ENCODE data around the gene PCDH18.
A peak's percentile ranks its signal among the peaks of the same experiment; 100 is the strongest.
"Not testable (repeated sequence)": the region's sequence is repeated elsewhere in the genome, so short reads cannot be mapped to it uniquely, and the experiment has no call there.

PCDH18 gene

DNA sequence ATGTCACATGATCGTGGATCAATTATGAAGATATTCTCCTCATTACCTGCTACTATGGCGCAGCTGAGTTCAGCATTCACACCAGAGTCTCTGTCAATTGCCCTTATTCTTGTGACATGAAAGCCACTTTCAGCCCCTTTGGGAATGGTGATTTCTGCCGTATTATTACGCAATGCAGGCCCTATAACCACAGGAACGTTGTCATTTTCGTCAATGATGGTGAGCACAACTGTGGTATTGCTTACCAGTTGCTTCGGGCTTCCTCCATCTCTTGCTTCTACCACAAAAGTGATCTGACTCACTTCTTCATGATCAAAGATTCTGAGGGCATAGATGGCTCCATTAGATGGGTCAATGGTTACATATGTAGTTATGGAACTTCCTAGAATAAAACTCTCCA, 2.1 kb downstream of the PCDH18 start:
- DNase-seq (ENCODE audit: insufficient read length, low spot score) (no peak), FAIRE-seq (no peak)

DNA sequence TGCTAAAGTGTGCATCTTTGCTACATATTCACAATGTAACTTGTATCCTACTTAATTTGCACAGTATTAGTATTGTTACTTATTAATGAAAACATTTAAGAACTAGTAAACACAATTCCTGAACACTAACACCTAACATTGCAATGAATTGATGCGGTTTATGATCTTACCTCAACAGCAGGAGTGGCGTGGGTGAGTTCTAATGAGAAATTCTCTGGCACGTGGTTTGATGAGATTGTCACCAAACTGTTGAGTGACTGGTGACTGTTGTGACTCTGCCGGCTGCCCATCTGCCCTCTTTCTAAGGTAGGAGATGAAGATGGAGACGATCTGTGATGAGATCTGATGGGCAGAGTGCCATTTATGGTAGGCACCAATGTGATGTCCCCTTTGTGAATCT, 2.9 kb downstream of the PCDH18 start:
- DNase-seq (ENCODE audit: insufficient read length, low spot score) (no peak), FAIRE-seq (peak; percentile 23)

DNA sequence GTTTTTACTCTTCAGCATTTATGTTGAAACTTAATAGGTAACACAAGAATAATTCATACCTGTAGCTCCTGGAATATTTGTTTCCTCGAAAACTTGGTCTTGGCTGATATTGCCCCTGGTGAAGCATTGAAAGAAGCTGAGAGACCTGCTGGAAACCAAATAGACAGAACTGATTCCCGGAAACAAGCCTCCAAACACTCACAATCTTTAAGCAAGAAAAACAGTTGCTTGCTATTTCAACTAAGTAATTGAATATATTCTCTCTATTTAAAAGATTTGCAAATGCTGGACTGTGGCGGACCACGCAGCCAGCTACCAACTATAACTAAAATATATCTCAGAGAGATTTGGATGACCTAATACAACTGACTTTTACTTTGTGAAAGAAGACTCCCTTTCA, 3.6 kb downstream of the PCDH18 start:
- FAIRE-seq (no peak), DNase-seq (ENCODE audit: insufficient read length, low spot score) (no peak)

DNA sequence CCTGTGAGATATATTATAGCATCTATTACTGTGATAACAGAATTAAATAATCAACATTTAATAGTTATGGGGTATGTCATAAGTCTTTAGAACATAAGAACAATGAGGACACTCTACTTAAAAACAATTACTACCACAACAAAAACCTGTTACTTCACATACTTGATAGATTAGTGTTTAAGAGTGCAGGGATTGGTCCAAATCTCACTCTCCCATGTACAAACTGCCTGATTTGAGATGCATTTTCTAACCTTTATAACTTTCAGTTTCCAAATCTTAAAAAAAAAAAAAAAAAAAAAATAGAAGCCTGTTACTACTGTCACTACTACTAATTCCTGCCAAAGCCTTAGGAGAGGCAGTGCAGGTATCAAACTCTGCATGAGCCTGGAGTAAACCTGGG, 5.6 kb downstream of the PCDH18 start:
- DNase-seq (ENCODE audit: insufficient read length, low spot score): no peak
- no peak for FAIRE-seq

DNA sequence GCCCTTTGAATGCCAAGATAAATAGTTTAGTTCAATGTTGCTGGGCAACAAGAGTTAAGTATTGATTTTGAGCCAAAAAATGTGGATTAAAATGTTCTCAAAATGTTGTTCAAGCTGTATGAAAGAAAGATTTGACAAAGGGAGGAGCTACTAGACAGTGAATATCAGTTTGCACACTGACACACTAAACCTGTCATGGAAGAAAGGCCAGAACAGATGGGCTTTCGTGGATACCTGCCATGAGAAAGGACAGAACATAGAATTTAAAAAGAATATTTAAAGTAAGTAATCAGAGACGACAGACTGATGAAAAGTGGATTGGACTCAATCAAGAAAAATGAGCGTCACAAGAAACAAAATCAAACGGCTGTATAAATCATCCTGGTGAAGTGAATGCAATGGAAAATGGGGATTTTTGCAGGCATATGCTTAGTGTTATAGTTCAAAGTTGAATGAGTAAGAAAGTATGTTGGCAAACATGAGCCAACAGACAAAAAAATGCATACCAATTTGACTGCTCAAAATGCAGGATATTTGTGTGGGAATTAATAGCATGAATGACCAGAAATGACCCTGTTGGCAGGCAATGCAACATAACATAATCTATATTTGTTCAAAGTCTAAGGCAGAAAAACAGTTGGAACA, 7.4 kb downstream of the PCDH18 start:
- DNase-seq (ENCODE audit: insufficient read length, low spot score) (no peak), FAIRE-seq (no peak)

DNA sequence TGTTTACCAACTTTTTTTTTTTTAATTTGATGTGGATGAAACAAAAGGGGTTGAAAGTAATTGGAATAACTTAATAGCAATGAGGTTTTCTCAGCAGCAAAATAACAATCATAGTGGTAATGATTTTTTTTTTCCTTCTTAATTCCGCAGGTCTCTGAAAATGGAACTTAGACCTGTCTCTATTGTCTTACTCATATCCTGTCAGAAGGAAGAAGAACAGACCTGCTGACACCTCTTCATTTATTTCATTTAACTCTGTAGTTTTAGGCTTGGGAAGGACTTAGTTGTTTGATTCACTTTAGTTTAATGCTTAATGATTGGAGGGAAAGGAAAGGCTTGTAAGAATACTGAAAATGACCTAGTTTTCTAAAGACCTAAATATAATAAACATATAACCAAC, 9.0 kb downstream of the PCDH18 start:
- FAIRE-seq (no peak), DNase-seq (ENCODE audit: insufficient read length, low spot score) (no peak)

DNA sequence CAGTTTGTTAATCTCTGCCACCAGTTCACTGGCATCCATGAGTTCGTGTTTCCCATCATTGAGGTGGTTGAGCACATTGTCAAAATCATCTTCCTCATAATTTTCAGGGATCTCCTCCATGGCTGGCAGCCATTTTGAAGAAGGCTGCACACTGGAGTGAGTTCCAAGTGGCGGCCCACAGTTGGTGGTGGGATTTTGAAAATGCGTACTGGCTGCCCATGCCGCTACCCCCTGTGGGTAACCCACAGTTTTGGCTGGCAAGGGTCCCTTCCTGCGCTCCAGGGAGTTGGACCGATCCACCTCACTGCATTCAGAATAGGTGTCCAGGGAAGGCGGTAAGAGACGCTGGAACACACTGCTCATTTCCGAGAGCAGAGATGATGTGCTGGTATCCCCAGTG, 11.2 kb downstream of the PCDH18 start:
- DNase-seq (ENCODE audit: insufficient read length, low spot score) (no peak), FAIRE-seq (no peak)

DNA sequence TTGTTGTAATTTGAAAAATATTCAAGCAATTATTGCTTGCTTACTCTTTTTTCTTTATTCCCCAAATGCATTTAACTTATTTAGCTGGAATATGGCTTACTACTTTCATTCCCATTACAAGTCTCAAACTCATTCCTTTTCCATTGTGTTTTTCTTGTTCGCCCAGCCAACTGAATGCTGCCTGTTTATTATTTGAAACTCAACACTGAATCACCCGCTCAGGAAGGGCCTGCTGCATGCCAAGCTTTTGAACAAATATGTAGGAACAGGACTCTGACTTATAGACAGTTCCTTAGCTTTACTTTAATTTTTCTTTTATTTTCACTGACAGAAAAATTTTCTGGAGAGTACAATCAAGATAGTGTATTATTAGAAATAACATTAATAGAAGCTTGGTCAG, 12.9 kb downstream of the PCDH18 start:
- no peak for FAIRE-seq
- DNase-seq (ENCODE audit: insufficient read length, low spot score): no peak

DNA sequence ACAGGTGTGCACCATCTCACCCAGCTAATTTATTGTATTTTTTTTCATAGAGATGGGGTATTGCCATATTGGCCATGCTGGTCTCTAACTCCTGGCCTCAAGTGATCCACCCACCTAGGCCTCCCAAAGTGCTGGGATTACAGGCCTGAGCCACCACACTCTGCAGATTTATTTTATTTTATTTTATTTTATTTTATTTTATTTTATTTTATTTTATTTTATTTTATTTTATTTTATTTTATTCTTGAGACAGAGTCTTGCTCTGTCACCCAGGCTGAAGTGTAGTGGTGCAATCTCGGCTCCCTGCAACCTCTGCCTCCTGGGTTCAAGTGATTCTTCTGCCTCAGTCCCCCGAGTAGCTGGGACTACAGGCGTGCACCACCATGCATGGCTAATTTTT, 15.0 kb downstream of the PCDH18 start:
- DNase-seq (ENCODE audit: insufficient read length, low spot score); FAIRE-seq: not testable (repeated sequence)

DNA sequence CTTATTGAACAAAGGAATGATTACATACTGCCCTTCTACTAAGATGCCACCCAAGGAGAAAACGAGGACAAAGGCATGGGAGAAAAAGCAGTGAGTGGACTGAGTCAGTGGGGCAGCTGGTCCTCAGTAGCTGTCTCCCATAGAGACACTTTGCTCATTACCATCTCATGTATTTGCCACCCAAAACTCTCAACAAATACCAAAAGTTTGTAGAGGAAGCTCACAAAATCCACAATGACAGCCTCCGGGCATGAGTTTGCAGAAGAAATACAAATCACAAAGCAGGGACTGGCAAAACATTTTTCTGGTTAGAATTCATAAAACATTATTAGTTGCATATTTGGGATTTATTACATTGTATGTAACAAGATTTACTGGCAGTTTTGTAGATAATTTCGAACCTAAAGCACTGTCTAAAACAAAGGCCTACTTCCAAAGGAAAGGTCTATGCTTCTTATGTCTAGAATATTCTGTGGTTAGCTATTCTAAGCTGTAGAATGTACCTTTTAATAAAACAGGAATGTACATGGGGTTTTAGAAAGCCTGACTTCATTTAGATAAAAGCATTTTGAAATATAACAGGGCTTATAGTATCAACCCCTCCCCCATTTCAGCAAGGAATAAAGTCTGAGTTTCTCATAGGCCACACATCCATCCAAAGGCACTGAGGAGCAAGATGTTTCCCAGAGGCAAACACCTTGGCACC, 17.7 kb downstream of the PCDH18 start:
- no peak for FAIRE-seq
- no peak for DNase-seq (ENCODE audit: insufficient read length, low spot score)

DNA sequence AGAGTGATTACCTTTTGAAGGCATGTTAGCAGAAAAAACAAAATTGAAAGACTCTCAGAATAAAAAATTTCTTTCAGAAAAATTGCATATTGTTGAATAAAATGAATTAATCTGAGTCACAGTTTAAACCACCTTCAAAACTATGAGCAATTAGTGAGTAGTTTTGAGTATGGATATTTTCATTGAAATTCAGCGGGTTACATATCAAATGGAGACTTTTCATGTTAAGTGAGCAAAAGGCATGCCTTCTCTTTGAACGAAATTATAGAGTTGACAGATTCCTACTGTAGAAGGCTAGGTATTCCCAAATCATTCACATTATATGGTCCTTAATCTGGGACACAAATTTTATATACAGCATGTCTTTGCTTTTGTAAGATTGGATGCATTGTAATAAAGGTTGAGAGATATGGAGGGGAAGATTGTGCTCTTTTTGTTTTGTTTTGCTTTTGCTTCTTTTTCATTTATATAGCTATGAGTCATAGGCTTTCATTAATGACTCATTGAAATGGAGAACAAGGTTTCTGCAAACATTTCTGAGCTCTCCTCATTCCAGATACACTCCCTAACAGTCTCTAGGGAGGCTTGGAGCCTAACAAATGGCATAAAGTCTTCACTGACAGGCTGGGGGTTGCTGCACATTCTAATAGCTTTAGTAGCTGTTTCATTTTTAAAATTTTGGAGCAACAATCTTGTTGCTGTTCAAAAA, 21.6 kb downstream of the PCDH18 start:
- FAIRE-seq (no peak), DNase-seq (ENCODE audit: insufficient read length, low spot score) (peak; percentile 51)

DNA sequence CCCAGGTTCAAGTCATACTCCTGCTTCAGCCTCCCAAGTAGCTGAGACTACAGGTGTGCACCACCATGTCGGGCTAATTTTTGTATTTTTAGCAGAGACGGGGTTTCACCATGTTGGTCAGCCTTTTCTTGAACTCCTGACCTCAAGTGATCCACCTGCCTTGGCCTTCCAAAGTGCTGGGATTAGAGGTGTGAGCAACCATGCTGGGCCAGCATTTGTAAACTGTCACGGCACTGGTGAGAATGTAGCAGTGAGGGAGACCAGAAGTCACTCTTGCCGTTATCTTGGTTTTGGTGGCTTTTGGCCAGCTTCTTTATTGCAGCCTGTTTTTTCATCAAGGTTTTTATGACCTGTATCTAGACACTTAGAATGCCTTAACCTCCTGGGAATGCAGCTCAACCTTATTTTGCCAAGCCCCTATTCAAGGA, 22.4 kb downstream of the PCDH18 start:
- DNase-seq (ENCODE audit: insufficient read length, low spot score): no peak
- no peak for FAIRE-seq

DNA sequence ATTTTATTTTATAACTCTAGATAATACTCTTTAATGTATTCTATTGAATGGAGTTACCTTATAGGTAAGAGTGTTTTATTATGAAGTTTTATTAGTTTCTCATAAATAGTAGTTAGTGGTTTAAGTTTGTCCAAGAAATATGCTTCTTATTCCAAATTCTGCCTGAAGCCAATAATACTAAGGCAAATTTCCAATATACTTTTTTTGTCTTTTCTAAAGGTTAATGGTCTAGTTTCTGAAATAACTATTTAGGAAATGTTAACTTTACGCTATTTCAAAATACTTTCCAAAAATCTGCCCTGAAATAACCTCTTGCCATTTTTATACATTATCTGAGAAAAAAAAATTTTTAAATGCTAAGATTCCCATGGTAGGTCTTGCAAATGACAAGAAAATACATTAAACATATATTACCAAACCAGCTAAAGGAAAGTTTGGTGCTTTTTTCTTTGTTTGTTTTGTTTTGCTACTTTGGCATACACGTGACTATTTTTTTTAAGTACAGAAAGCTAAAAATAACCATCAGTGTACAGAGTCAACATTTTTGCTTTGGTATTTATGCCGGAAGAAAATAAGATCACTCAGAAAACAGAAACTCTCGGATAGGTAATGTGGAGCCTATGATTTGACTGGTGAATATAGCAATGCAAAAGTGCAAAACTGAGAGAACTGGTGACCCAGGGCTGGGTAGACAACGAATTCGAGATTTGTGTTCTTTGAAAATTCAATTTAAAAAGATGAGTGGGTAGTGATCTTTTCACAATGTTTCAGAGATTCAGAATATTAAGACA, 29.8 kb downstream of the PCDH18 start:
- FAIRE-seq: no peak

DNA sequence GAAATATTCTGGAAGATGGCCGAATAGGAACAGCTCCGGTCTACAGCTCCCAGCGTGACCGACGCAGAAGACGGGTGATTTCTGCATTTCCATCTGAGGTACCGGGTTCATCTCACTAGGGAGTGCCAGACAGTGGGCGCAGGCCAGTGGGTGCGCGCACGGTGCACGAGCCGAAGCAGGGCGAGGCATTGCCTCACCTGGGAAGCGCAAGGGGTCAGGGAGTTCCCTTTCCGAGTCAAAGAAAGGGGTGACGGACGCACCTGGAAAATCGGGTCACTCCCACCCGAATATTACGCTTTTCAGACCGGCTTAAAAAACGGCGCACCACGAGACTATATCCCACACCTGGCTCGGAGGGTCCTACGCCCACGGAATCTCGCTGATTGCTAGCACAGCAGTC, 36.0 kb downstream of the PCDH18 start:
- not testable (repeated sequence) for FAIRE-seq; DNase-seq (ENCODE audit: insufficient read length, low spot score)

More for the DNA sequence above, 29.8 kb downstream of the PCDH18 start:
- DNase-seq (ENCODE audit: insufficient read length, low spot score): no peak

DNA sequence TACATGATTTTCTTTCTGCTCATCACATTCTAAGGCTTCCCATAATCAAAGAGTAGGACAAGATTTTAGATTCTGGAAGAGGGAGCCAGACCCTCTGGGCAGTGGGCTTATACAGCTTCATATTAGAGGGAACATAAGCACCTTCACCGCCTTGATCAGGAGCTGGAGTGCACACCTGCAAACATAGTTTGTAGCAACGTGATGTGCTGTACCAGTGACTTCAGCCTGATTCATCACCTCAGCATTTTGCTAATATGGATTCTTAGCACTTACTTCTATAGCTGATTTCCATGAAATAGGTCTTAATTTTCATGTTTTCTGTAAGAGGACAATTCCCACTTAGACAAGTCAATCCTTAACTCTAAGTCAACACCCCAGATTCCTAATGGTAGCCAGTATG, 36.7 kb downstream of the PCDH18 start:
- FAIRE-seq (no peak), DNase-seq (ENCODE audit: insufficient read length, low spot score) (no peak)

DNA sequence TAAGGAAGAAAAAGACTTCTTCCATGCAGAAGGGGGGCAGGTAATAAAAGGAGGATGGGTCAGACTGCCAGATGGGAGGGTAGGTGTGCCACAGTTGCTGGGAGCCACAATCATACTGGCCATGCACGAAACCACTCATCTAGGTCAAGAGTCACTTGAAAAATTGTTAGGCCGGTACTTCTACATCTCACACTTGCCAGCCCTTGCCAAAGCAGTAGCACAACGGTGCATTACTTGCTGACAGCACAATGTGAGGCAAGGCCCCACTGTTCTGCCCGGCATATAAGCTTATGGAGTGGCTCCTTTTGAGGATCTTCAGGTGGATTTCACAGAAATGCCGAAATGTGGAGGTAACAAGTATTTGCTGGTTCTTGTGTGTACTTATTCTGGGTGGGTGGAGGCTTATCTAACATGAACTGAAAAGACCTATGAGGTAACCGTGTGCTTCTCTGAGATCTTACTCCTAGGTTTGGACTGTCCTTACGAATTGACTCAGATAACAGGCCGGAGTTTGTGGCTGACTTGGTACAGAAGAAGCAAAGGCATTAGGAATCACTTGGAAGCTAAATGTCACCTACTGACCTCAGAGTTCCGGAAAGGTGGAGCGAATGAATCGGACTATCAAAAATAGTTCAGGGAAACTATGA, 48.9 kb downstream of the PCDH18 start:
- DNase-seq (ENCODE audit: insufficient read length, low spot score); FAIRE-seq: not testable (repeated sequence)

DNA sequence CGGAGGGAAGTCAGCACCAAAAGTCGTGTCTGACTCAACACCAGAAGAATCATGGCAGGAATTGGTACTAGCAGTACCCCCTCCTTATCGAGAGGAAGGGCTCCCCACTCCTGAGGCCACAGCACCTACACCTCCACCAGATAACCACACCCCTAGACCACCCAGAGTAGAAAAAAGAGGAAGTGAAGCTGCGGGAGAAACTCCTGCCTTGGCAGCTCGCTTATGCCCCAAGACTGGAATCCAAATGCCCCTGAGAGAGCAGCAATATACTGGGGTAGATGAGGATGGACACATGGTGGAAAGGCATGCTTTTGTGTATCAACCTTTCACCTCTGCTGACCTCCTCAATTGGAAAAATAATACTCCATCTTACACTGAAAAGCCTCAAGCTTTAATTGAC, 52.6 kb downstream of the PCDH18 start:
- not testable (repeated sequence) for DNase-seq (ENCODE audit: insufficient read length, low spot score); FAIRE-seq

DNA sequence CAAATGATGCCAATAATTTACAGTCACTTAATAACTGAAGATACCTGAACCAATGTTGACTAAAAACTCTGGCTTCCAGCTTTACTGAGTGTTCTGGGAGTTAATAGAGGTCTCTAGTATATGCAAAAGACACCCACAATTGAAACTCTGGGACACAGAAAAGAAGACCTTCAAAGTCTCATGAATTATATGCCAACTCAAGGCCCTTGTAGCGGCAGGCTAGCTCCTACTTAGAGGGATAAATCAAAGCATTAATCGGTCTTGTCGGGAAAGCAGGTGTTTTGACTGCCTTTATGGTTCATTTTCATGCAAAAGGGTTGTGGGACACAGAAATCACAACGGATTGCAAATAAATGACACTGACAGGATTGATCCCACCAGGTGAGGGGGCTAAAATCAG, 55.9 kb downstream of the PCDH18 start:
- no peak for FAIRE-seq
- DNase-seq (ENCODE audit: insufficient read length, low spot score): no peak

DNA sequence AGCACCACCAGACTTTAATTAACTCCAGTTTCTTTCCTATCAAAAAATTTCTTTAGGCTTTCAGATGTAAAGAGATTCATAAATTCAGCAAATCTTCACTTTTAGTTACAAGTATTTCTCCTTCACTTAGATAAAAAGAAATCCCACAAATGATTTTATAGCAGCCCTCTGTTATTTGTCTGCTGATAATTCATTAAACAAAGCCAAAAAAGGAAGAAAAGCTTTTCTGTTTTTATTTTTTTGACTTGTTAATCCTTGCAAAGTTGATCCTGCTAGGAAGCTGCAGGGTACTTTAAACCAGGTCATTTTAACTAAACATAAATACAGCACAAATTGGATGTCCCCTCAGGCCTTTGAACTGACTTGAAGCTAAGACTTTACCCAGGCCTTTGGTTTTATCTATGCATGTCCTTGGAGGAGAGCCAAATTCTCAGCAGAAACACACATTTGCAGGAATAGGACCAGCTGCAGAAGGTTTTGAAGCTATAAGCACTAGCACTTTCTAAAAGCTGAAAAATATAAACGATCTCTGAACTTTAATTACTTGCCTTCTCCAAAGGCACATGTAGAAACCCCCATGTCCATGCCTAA, 57.5 kb downstream of the PCDH18 start:
- FAIRE-seq: no peak
- DNase-seq (ENCODE audit: insufficient read length, low spot score): peak; percentile 5

DNA sequence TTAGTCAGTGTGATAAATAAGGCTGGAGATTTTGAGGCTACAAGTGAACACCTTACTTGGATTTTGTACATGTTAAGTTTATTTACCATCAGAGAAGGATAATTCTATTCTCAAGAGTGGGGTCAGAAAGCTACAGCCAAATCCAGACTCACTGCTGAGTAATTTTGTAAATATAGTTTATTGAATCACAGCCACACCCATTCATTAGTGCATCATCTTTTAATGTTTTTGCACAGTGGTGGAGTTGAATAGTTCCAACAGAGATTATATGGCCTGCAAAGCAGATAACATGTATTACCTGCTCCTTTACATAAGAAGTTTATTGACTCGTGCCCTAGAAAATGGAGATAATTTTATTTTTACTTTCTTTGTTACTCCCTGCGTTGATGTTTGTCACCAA, 60.4 kb downstream of the PCDH18 start:
- DNase-seq (ENCODE audit: insufficient read length, low spot score) (no peak), FAIRE-seq (no peak)
